PFSK-1 (cell line): Measurements from ENCODE around the gene CCDC51.

Experiments
- FOXP2 ChIP-seq: optimal IDR thresholded peaks from 2 replicates; pipeline ENCODE3; 2011; ENCODE audit warnings: borderline replicate concordance, control low read depth, inconsistent platforms; ENCODE audit not compliant: insufficient read depth; ENCODE audit errors: extremely low read length, extremely low read depth
- POLR2AphosphoS5 ChIP-seq: IDR thresholded peaks from 2 replicates; pipeline ENCODE4 v1.6.1; 2012; ENCODE audit warnings: low read depth, mild to moderate bottlenecking, control low read depth, low read length, moderate library complexity
- REST ChIP-seq, 2 experiments: IDR thresholded peaks; 2 replicates each; pipeline versions ENCODE4 v1.6.1 to v1.8.0; 2011 to 2012; ENCODE audit warnings: low read depth in 2 of 2, low read length in 2 of 2, control low read depth in 1 of 2, inconsistent platforms in 1 of 2, mild to moderate bottlenecking in 1 of 2, moderate library complexity in 1 of 2; ENCODE audit not compliant: insufficient read depth in 1 of 2

- TF ChIP-seq REST (IDR thresholded peaks at IDR 0.05; ENCODE audit: insufficient read depth in 1 of 2, low read depth in 2 of 2, low read length in 2 of 2) (no peak), FOXP2 (no peak), POLR2AphosphoS5 (no peak)
Measured at GRCh38 chr3:48473617-48473952, 33.7 kb upstream of the CCDC51 start.
